Activated T-helper 1 cell treated with anti-CD3 and anti-CD28 coated beads, Interleukin-2, amount 50 U/mL, for 16 hours (primary cell): ENCODE measurements around the gene ARHGAP21.
"Not testable (repeated sequence)": the region's sequence is repeated elsewhere in the genome, so short reads cannot be mapped to it uniquely, and the experiment has no call there.

Source experiments
- DNase-seq, 2 donors: peaks; one replicate each; pipeline ENCODE4 v3.0.0-alpha.2; 2020; ENCODE audit warnings: low read depth in 1 of 2, low spot score in 1 of 2

The ARHGAP21 gene

GRCh38 chr10:24723788-24724380 is at the start of gene ARHGAP21:
Gene ARHGAP21 (minus strand): TSS chr10:24723887. CDS start chr10:24721899, 1,988 bp downstream.
- peak in 1 of 2 donors; percentile 10 for DNase-seq

GRCh38 chr10:24771943-24772694 is 48.4 kb upstream of the ARHGAP21 start:
- DNase-seq, result no peak

- not testable (repeated sequence) for DNase-seq
These were observed 41.3 kb upstream of the ARHGAP21 start for GRCh38 chr10:24764991-24765390.

- no peak for DNase-seq
These were observed 39.4 kb upstream of the ARHGAP21 start for GRCh38 chr10:24762966-24763623.

GRCh38 chr10:24762161-24762924 is 38.7 kb upstream of the ARHGAP21 start:
- DNase-seq, result no peak

GRCh38 chr10:24759672-24760071 is 36.0 kb upstream of the ARHGAP21 start:
- DNase-seq, result no peak

GRCh38 chr10:24758254-24758653 is 34.6 kb upstream of the ARHGAP21 start:
- DNase-seq, result not testable (repeated sequence)

GRCh38 chr10:24756283-24756682 is 32.6 kb upstream of the ARHGAP21 start:
- DNase-seq, result no peak

GRCh38 chr10:24751716-24752115 is 28.0 kb upstream of the ARHGAP21 start:
- DNase-seq, result no peak

GRCh38 chr10:24750695-24751094 is 27.0 kb upstream of the ARHGAP21 start:
- no peak for DNase-seq

- DNase-seq, result no peak
These were observed 24.5 kb upstream of the ARHGAP21 start for GRCh38 chr10:24748214-24748613.

- no peak for DNase-seq
These were observed 21.3 kb upstream of the ARHGAP21 start for GRCh38 chr10:24744946-24745345.

- DNase-seq, result no peak
These were observed 17.0 kb upstream of the ARHGAP21 start for GRCh38 chr10:24740714-24741113.

- DNase-seq, result no peak
These were observed 13.3 kb upstream of the ARHGAP21 start for GRCh38 chr10:24737001-24737400.

- no peak for DNase-seq
These were observed 8.3 kb upstream of the ARHGAP21 start for GRCh38 chr10:24731942-24732341.

GRCh38 chr10:24730811-24731210 is 7.1 kb upstream of the ARHGAP21 start:
- DNase-seq, result no peak

- DNase-seq, result no peak
These were observed 4.1 kb upstream of the ARHGAP21 start for GRCh38 chr10:24727786-24728185.

- DNase-seq, result no peak
These were observed 2.9 kb upstream of the ARHGAP21 start for GRCh38 chr10:24726626-24727025.

GRCh38 chr10:24726029-24726428 is 2.3 kb upstream of the ARHGAP21 start:
- DNase-seq, result not testable (repeated sequence)

GRCh38 chr10:24724381-24725228 is 918 bp upstream of the ARHGAP21 start:
- peak; percentile 88 to 91 for DNase-seq
